ENCODE data around the gene HCK. TPM values are rescaled to one million over a fixed set of nuclear protein-coding genes. Genes with fewer than 3 reads are reported as not detected.

The HCK gene
- total RNA-seq, 1 donor, result 0.36 TPM

DNA sequence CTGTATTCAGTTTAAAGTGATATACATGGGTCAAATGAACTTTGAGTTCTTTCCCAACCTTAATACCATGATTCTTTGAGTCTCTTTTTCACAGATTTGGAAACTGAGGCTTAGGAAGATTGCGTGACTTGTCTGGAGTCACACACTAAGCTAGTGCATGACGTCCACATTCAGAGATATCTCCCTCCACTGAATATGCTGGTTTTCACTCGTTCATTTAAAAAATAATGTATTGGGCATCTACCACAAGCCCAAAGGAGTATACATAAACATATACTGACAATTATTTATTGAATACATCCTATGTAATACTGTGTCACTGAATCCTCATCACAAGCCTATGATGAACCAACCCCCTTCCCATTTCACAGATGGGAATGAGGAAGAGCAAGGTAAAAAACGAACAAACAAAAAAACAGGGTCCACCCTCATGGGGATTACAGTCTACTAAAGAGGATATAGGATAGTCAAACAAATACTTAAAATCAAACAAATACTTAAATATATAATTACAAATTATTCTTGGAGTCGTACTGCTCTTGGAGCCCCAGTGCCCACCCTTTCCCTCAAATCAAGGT is 56.9 kb downstream of the HCK start:
- Histone ChIP-seq H2AFZ (ENCODE audit: low read length) (peak overlapping the region; percentile 91), H3K4me1 (ENCODE audit: insufficient read depth, low read length) (peaks cover 15% of the 10 kb centered on the region), H3K27me3 (ENCODE audit: insufficient read depth, low read length) (peaks cover under 1% of the 10 kb centered on the region), H3K4me3 (ENCODE audit: insufficient read depth, low read length) (peak overlapping the region; percentile 75), H3K36me3 (ENCODE audit: insufficient read depth, low read length) (no peaks in the 10 kb centered on the region), H3K9me3 (ENCODE audit: low read depth, low read length) (no peaks in the 10 kb centered on the region), H3K27ac (ENCODE audit: low read depth, low read length) (peak overlapping the region; percentile 98), H4K20me1 (ENCODE audit: insufficient read depth, low read length) (peaks cover 14% of the 10 kb centered on the region), H3K4me2 (ENCODE audit: insufficient read depth, low read length) (peak overlapping the region; percentile 92), H3K79me2 (ENCODE audit: insufficient read depth, low read length) (peaks cover 44% of the 10 kb centered on the region)
- no peak for DNase-seq (ENCODE audit: insufficient read length, low spot score, missing footprints)
- TF ChIP-seq, protein P1, sequence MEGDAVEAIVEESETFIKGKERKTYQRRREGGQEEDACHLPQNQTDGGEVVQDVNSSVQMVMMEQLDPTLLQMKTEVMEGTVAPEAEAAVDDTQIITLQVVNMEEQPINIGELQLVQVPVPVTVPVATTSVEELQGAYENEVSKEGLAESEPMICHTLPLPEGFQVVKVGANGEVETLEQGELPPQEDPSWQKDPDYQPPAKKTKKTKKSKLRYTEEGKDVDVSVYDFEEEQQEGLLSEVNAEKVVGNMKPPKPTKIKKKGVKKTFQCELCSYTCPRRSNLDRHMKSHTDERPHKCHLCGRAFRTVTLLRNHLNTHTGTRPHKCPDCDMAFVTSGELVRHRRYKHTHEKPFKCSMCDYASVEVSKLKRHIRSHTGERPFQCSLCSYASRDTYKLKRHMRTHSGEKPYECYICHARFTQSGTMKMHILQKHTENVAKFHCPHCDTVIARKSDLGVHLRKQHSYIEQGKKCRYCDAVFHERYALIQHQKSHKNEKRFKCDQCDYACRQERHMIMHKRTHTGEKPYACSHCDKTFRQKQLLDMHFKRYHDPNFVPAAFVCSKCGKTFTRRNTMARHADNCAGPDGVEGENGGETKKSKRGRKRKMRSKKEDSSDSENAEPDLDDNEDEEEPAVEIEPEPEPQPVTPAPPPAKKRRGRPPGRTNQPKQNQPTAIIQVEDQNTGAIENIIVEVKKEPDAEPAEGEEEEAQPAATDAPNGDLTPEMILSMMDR (IDR thresholded peaks at IDR 0.05; ENCODE audit: extremely low read depth, low read depth, low read length), result no peak

DNA sequence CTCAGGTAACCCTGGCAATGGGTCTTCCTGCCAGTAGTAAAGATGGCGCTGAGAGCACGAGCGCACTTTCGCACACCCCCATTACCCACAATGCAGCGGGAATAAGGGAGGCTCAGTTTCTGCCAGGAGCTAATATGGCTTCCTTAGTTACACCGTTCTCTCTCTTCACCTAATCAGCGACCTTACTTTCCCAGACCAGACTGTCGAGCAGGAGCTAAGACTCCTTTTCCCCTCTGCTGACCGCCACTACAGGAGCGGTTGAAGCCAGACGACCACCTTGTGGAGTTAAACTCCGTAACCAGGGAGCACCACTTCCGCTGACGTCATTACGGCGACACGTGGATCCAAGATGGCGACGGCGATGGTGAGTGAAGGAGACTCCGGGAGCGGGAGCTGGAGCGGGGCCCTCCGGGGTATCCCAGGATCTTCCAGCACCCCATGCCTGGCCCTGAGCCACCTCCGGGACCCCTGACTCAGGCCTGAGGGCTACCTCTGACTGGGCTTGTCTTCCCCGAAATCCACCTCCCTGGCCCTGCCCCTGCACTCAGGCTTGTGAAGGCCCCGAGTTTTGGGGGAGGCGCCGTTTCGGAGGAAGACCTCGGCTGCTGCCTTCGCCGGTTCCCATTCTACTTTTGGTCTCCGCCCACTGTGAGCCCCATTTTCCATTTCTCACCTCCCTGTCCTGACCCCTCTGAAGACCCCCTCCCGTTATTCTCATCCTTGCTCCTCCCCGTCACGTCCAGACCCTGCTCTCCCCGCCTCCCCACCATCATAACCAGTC is 57.5 kb downstream of the HCK start, which contains the start of gene TM9SF4:
Gene TM9SF4, plus strand, starts transcription at position 323 of the 781 bp plus-strand sequence. Its CDS starts 27 bp downstream, at position 350.
- peak within 1 kb of the TSS; percentile 98 for H3K27ac ChIP-seq (ENCODE audit: low read depth, low read length)
- H3K4me2 ChIP-seq (ENCODE audit: insufficient read depth, low read length), result peak within 1 kb of the TSS; percentile 92
- peaks cover 17% of the 10 kb centered on the region for H4K20me1 ChIP-seq (ENCODE audit: insufficient read depth, low read length)
- peak; percentile 95 for DNase-seq (ENCODE audit: insufficient read length, low spot score, missing footprints)
- H3K9me3 ChIP-seq (ENCODE audit: low read depth, low read length), result no peaks in the 10 kb centered on the region
- H3K36me3 ChIP-seq (ENCODE audit: insufficient read depth, low read length), result no peaks in the 10 kb centered on the region
- TF ChIP-seq, protein P1 (IDR thresholded peaks at IDR 0.05; ENCODE audit: extremely low read depth, low read depth, low read length), result no peak
- peaks cover 50% of the 10 kb centered on the region for H3K79me2 ChIP-seq (ENCODE audit: insufficient read depth, low read length)
- peak within 1 kb of the TSS; percentile 75 for H3K4me3 ChIP-seq (ENCODE audit: insufficient read depth, low read length)
- H3K4me1 ChIP-seq (ENCODE audit: insufficient read depth, low read length), result peaks cover 15% of the 10 kb centered on the region
- peak within 1 kb of the TSS; percentile 91 for H2AFZ ChIP-seq (ENCODE audit: low read length)
- no peaks in the 10 kb centered on the region for H3K27me3 ChIP-seq (ENCODE audit: insufficient read depth, low read length)

GRCh38 chr20:32110173-32110704 is 58.2 kb downstream of the HCK start:
- H3K79me2 ChIP-seq (ENCODE audit: insufficient read depth, low read length), result peaks cover 57% of the 10 kb centered on the region
- H3K4me1 ChIP-seq (ENCODE audit: insufficient read depth, low read length), result peaks cover 15% of the 10 kb centered on the region

More at GRCh38 chr20:32110173-32110704, 58.2 kb downstream of the HCK start:
- Histone ChIP-seq H3K4me3 (ENCODE audit: insufficient read depth, low read length) (peak overlapping the region; percentile 75), H3K36me3 (ENCODE audit: insufficient read depth, low read length) (no peaks in the 10 kb centered on the region), H3K4me2 (ENCODE audit: insufficient read depth, low read length) (peak overlapping the region; percentile 92), H3K27ac (ENCODE audit: low read depth, low read length) (peak overlapping the region; percentile 98), H4K20me1 (ENCODE audit: insufficient read depth, low read length) (peaks cover 23% of the 10 kb centered on the region), H3K9me3 (ENCODE audit: low read depth, low read length) (no peaks in the 10 kb centered on the region), H2AFZ (ENCODE audit: low read length) (peak overlapping the region; percentile 91), H3K27me3 (ENCODE audit: insufficient read depth, low read length) (no peaks in the 10 kb centered on the region)
- DNase-seq (ENCODE audit: insufficient read length, low spot score, missing footprints), result no peak
- TF ChIP-seq, protein P1 (IDR thresholded peaks at IDR 0.05; ENCODE audit: extremely low read depth, low read depth, low read length), result no peak
